GM08714 (cell line): ENCODE results near the gene VARS1.
A peak's percentile ranks its signal among the peaks of the same experiment; 100 is the strongest.
"Not testable (repeated sequence)": the region's sequence is repeated elsewhere in the genome, so short reads cannot be mapped to it uniquely, and the experiment has no call there.

Experiments
- H3K4me3 ChIP-seq: fragments of 200-500 bp; sonication (Bioruptor generic); 2 replicates; pipeline ENCODE4 v1.5.1; 2014; ENCODE audit warnings: mild to moderate bottlenecking, low read length, inconsistent platforms
- ZNF274 ChIP-seq: IDR thresholded peaks from 2 replicates; pipeline ENCODE4 v1.6.1; 2012; ENCODE audit warnings: mild to moderate bottlenecking, low read depth, low read length

The VARS1 gene

GRCh38 chr6:31795616-31796298, at the start of gene VARS1:
Gene VARS1, minus strand, starts transcription at chr6:31795752. Its CDS starts 535 bp downstream, at chr6:31795217.
- TF ChIP-seq ZNF274 = no peak
- peak within 1 kb of the TSS; percentile 92 for H3K4me3 ChIP-seq

GRCh38 chr6:31844507-31844906, 49.0 kb upstream of the VARS1 start:
- TF ChIP-seq ZNF274 = no peak
- no peak overlapping the region for H3K4me3 ChIP-seq

DNA sequence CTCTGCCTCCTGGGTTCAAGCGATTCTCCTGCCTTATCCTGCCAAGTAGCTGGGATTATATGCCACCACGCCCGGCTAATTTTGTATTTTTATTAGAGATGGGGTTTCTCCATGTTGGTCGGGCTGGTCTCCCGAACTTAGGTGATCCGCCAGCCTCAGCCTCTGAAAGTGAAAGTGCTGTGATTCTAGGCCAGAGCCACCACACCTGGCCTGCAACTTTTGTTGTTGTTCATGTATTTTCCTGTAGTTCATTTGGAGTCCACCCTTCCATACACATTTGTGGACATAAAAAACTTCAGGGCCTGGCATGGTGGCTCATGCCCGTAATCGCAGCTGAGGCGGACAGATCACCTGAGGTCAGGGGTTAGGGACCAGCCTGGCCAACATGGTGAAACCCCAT, 46.5 kb upstream of the VARS1 start:
- TF ChIP-seq ZNF274 = no peak

GRCh38 chr6:31839779-31840126, 44.2 kb upstream of the VARS1 start:
- not testable (repeated sequence) for H3K4me3 ChIP-seq

More for the DNA sequence above, 46.5 kb upstream of the VARS1 start:
- no peak overlapping the region for H3K4me3 ChIP-seq

GRCh38 chr6:31838968-31839367, 43.4 kb upstream of the VARS1 start:
- peak overlapping the region; percentile 98; the same call in 1 of the 2 replicates for H3K4me3 ChIP-seq
- TF ChIP-seq ZNF274 = no peak

GRCh38 chr6:31838114-31838553, 42.6 kb upstream of the VARS1 start:
- H3K4me3 ChIP-seq = peak overlapping the region; percentile 98

DNA sequence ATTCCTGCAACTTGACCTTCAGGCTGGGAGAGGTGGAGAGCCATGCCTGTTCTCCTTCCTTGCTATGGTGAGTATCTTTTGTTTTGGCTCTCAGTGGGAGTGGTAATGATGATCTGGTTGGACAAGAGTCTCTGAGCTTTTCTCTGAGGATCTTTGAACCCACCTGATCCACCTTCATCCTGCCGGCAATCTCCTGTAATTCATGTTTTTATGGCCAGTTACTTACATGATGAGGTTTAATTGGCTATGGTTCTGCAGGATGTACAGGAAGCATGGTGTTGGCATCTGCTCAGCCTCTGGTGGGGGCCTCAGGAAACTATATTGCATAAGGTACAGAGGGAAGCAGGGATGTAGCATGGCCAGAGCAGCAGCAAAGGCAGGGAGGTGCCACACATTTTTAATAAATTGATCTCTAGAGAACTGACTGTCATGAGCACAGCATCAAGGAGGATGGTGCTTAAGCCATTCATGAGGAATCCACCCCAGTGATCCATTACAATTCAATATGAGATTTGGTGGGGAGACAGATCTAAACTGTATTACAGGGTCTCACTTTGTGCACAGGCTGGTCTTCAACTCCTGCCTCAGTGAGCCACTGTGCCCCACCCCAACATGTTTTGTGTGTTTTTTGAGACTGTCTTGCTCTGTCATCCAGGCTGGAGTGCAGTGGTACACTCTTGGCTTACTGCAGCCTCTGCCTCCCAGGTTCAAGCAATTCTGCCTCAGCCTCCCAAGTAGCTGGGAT, 42.0 kb upstream of the VARS1 start:
- no peak for TF ChIP-seq ZNF274
- H3K4me3 ChIP-seq = peak overlapping the region; percentile 98

DNA sequence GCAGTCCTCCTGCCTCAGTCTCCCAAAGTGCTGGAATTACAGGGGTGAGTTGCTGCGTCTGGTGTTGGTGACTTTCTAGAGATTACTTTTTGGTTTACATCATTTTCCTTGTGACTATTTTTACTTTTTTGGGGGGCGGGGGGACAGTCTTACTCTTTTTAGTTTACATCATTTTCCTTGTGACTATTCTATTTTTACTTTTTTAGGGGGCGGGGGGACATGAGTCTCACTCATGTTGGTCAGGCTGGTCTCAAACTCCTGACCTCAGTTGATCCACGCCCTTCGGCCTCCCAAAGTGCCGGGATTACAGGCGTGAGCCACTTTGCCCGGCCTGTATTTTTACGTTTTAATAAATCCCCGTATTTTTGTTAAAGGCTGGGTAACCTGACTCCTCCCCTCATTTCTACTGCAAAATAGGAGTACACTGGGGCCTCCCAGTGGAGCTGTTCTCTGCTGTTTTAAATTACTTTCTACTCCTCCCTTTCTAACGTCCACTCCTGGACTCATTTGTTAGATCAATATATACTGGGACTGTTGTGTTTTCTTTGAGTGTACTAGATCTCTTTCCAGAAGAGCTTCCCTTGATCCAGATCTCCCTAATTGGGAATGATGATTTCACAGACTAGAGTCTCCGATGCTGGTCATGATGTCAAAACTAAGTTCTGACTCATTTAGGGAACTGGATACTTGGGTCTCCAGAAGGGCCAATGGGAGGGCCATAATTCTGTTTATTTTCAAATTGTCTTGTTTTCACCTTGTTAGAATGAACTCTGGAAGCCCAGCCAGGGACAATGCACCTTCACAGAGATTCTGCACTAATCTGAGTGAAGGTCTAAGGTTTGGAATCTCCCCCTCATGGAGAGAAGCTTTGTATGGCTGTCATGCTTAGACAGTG, 41.2 kb upstream of the VARS1 start:
- TF ChIP-seq ZNF274 = no peak
- H3K4me3 ChIP-seq = peak overlapping the region; percentile 98

GRCh38 chr6:31836047-31836473, 40.5 kb upstream of the VARS1 start:
- peak overlapping the region; percentile 98 for H3K4me3 ChIP-seq
- no peak for TF ChIP-seq ZNF274

DNA sequence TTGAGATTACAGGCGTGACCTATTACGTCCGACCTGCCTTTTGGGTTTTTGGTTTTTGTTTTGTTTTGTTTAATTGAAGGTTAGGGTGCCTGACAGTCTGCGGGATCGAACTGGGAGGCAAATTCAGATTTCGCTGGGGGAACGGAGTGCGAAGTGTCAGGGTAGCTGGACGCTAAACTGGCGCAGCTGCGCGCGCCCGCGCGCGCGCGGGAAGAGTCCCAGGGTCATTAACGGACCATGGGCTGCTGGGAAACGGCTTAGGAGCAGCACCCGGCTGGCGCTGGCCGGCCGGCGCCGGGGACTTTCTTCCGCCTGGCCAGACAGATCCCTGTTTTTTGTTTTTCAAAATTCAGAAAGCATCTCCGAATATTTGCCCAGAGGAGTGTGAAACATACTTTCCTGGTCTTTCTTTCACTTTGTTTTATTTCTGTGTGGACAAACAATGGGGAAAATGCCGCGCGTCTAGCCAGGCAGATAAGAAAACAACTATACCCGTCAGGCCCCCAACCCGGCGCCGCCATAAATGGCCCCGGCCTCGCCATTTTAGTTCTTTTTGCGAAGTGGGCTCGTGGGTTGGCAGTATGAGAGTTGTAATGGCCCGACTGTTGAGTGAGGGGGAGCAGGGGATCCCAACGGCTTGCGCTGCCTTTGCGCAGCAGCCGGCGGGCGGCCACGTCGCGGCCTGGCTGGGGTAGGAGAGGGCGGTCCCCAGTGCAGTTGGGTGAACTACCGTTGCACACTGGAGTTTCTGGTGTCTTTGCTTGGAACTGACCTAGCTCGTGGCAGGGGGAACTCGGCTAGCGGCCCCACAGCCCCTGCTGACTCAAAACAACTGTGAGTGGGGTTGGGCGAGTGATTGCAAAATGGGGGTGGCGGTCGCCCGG, 39.1 kb upstream of the VARS1 start:
- H3K4me3 ChIP-seq = peak overlapping the region; percentile 98
- no peak for TF ChIP-seq ZNF274

DNA sequence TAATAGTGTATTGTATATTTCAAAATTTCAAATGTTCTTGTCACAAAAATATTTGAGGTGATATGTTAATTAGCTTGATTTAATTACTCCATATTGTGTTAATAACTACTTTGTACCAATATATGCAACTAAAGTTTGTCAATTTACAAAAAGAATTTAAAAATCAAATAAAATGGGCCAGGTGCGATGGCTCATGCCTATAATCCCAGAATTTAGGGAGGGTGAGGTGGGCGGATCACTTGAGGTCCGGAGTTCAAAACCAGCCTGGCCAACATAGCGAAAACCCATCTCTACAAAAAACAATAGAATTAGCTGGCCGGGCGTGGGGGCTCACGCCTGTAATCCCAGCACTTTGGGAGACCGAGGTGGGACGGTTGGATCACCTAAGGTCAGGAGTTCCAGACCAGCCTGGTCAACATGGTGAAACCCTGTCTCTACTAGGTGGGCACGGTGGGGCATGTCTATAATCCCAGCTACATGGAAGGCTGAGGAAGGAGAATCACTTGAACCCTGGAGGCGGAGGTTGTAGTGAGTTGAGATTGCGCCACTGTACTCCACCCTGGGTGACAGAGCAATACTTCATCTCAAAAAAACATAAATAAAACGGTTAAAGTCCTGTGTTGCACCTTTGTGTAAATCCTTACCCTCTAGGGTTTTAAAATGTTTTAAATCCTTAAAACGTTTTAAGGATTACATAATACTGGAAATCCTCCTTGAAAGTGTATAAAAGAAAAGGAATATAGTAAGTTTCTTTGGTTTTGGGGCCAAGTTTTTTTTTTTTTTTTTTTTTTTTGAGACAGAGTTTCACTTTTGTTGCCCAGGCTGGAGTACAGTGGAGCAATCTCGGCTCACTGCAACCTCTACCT, 36.0 kb upstream of the VARS1 start:
- H3K4me3 ChIP-seq = peak overlapping the region; percentile 86; the same call in 1 of the 2 replicates
- no peak for TF ChIP-seq ZNF274

GRCh38 chr6:31830886-31831335, 35.4 kb upstream of the VARS1 start:
- no peak for TF ChIP-seq ZNF274
- H3K4me3 ChIP-seq = peak overlapping the region; percentile 86
